Tibial nerve (tissue), 4 donors: ENCODE data around the gene REEP6. TPM values are rescaled to one million over a fixed set of nuclear protein-coding genes. Genes with fewer than 3 reads are reported as not detected.

Source experiments
- DNase-seq, 2 donors: peaks; one replicate each; pipeline ENCODE4 v3.0.0-alpha.2; 2019; ENCODE audit warnings: low spot score in 2 of 2
- H3K27ac ChIP-seq, 4 donors: fragments of 200-600 bp; sonication (generic) in 3 of 4; one replicate each; pipeline ENCODE4 v1.5.1; 2017 to 2019; ENCODE audit warnings: mild to moderate bottlenecking in 1 of 4
- H3K27me3 ChIP-seq, 2 donors: fragments of 200-600 bp; sonication (generic) in 1 of 2; one replicate each; pipeline versions ENCODE4 v1.5.1 to v1.6.0; 2017 to 2019
- H3K36me3 ChIP-seq, 3 donors: fragments of 200-600 bp; sonication (generic); one replicate each; pipeline ENCODE4 v1.5.1; 2018 to 2019
- H3K4me1 ChIP-seq, 4 donors: fragments of 200-600 bp; sonication (generic) in 3 of 4; one replicate each; pipeline ENCODE4 v1.5.1; 2017 to 2019
- H3K4me3 ChIP-seq, 4 donors: fragments of 200-600 bp; sonication (generic) in 3 of 4; one replicate each; pipeline ENCODE4 v1.5.1; 2017 to 2019; ENCODE audit warnings: mild to moderate bottlenecking in 1 of 4, moderate library complexity in 1 of 4
- H3K9me3 ChIP-seq, 4 donors: fragments of 200-600 bp; sonication (generic) in 3 of 4; one replicate each; pipeline ENCODE4 v1.5.1; 2017 to 2019
- CTCF ChIP-seq, 5 experiments: fragments of 200-600 bp in 3 of 5; fragments of 450-650 bp in 2 of 5; sonication (generic) in 3 of 5; IDR thresholded peaks; one replicate each; pipeline ENCODE4 v1.5.1; 2016 to 2019; ENCODE audit warnings: antibody characterized with exemption in 5 of 5, mild to moderate bottlenecking in 3 of 5, moderate library complexity in 2 of 5
- EP300 ChIP-seq, 2 donors: sonication (generic); formaldehyde crosslinking; IDR thresholded peaks; one replicate each; pipeline ENCODE4 v1.6.1; 2017; ENCODE audit warnings: antibody characterized with exemption in 2 of 2, mild to moderate bottlenecking in 1 of 2
- POLR2A ChIP-seq, 2 donors: fragments of 450-650 bp; IDR thresholded peaks; one replicate each; pipeline ENCODE4 v1.6.1; 2017; ENCODE audit warnings: antibody characterized with exemption in 2 of 2, mild to moderate bottlenecking in 2 of 2, moderate library complexity in 2 of 2
- WGBS, 2 donors: methylation state at CpG; one replicate each; pipeline ENCODE4 v1.1.5; 2018; 5-methylcytosine and 5-hydroxymethylcytosine counted together
- total RNA-seq, 4 donors: library from RNA; depleted of rRNA; stranded (reverse); fragments of >200 nt; gene quantifications; one replicate each; pipeline ENCODE4 v1.1.0, GENCODE V29; 2016

REEP6 gene
- total RNA-seq, 4 donors from 2014 or later: 1.2 to 4.6 (median 2.9) TPM

- Histone ChIP-seq H3K36me3 (peaks cover 0 to 28% (median 0%) of the 10 kb centered on the region in 3 donors), H3K4me3 (peak overlapping the region; percentile 8 to 50 (median 26)), H3K9me3 (no peaks in the 10 kb centered on the region), H3K27ac (peak overlapping the region in 1 of 4 donors; percentile 43), H3K27me3 (peaks cover 2 to 79% of the 10 kb centered on the region in 2 donors), H3K4me1 (peaks cover 0 to 95% (median 55%) of the 10 kb centered on the region in 4 donors)
- TF ChIP-seq CTCF (IDR thresholded peaks at IDR 0.05) (no peak), POLR2A (IDR thresholded peaks at IDR 0.05) (no peak), EP300 (IDR thresholded peaks at IDR 0.05) (no peak)
- 3 to 6% methylated on average over 18 to 43 of the region's 67 CpGs for WGBS, 2 donors
- DNase-seq: no peak
Observed at GRCh38 chr19:1470305-1471009, 20.5 kb upstream of the REEP6 start.

- Histone ChIP-seq H3K4me1 (peaks cover 0 to 91% (median 54%) of the 10 kb centered on the region in 4 donors), H3K9me3 (no peaks in the 10 kb centered on the region), H3K27me3 (peaks cover 2 to 74% of the 10 kb centered on the region in 2 donors), H3K4me3 (peak overlapping the region; percentile 8 to 50 (median 26)), H3K27ac (no peak overlapping the region), H3K36me3 (peaks cover 0 to 28% (median 3%) of the 10 kb centered on the region in 3 donors)
- TF ChIP-seq CTCF (IDR thresholded peaks at IDR 0.05) (no peak), EP300 (IDR thresholded peaks at IDR 0.05) (no peak), POLR2A (IDR thresholded peaks at IDR 0.05) (no peak)
- DNase-seq: no peak
- 34 to 37% methylated on average over 16 to 18 of the region's 28 CpGs for WGBS, 2 donors
Observed at GRCh38 chr19:1471010-1471514, 19.9 kb upstream of the REEP6 start.

GRCh38 chr19:1471515-1472160, 19.3 kb upstream of the REEP6 start:
- Histone ChIP-seq H3K27ac (no peak overlapping the region), H3K36me3 (peaks cover 0 to 28% (median 3%) of the 10 kb centered on the region in 3 donors), H3K9me3 (no peaks in the 10 kb centered on the region), H3K4me3 (no peak overlapping the region), H3K4me1 (peaks cover 0 to 91% (median 52%) of the 10 kb centered on the region in 4 donors), H3K27me3 (peaks cover 2 to 68% of the 10 kb centered on the region in 2 donors)
- 35 to 37% methylated on average over 21 to 22 of the region's 24 CpGs for WGBS, 2 donors
- DNase-seq: no peak
- no peak for TF ChIP-seq POLR2A (IDR thresholded peaks at IDR 0.05)
- no peak for TF ChIP-seq CTCF (IDR thresholded peaks at IDR 0.05)
- TF ChIP-seq EP300 (IDR thresholded peaks at IDR 0.05): no peak

- DNase-seq: no peak
- Histone ChIP-seq H3K9me3 (no peaks in the 10 kb centered on the region), H3K27ac (no peak overlapping the region), H3K4me3 (no peak overlapping the region), H3K36me3 (peaks cover 0 to 33% (median 3%) of the 10 kb centered on the region in 3 donors), H3K27me3 (peaks cover 2 to 62% of the 10 kb centered on the region in 2 donors), H3K4me1 (peaks cover 0 to 88% (median 49%) of the 10 kb centered on the region in 4 donors)
- no peak for TF ChIP-seq EP300 (IDR thresholded peaks at IDR 0.05)
- no peak for TF ChIP-seq POLR2A (IDR thresholded peaks at IDR 0.05)
- TF ChIP-seq CTCF (IDR thresholded peaks at IDR 0.05): no peak
- 54 to 61% methylated on average over 31 to 44 of the region's 44 CpGs for whole genome bisulfite sequencing, 2 donors
Observed at GRCh38 chr19:1472231-1473084, 18.5 kb upstream of the REEP6 start.
